NAMALWA (cell line): Measurements from ENCODE around the gene MFN1.
"Not testable (repeated sequence)": the region's sequence is repeated elsewhere in the genome, so short reads cannot be mapped to it uniquely, and the experiment has no call there.

Source experiments
- DNase-seq: peaks from one replicate; pipeline ENCODE4 v3.0.0-alpha.2; 2015; ENCODE audit warnings: low spot score

MFN1 gene

DNA sequence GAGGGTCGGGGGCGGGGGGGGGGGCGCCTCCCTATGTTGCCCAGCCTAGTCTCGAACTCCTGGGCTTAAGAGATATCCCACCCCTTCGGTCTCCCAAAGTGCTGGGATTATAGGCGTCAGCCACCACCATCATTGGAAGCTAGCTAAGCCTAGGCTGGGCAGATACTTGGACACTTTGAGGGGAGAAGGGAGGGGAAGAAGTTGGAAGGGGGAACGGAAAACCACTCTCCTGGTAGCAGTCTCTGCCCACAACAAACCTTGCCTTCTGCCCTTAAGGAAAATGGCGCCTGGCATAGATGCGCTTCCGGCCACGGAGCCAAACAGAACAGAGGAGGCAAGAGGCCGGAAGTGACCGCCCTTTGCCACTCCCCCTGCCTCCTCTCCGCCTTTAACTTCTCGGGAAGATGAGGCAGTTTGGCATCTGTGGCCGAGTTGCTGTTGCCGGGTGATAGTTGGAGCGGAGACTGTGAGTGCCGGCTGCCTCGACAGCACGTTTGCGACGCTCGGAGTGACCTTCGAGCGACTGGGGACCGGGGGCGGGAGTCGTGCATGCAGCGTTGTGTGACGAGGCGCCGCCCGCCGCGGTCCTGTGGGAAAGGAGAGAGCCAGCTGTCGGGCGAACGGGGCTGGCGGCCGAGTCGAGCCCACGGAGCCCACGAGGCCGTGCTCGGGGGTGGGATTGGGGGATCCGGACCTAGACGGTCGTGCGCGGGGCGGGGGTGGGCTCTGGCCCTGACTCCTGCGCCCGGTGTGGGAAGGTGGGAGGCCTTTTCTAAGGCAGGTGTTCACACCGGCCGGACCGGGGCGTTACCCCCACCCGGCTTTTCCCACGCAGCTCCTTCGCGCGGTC lies at the start of gene MFN1:
Gene MFN1, plus strand, starts transcription at position 365 of the 850 bp plus-strand sequence. CDS start 1,143 bp downstream, outside the sequence.
- DNase-seq = peak; percentile 98

DNA sequence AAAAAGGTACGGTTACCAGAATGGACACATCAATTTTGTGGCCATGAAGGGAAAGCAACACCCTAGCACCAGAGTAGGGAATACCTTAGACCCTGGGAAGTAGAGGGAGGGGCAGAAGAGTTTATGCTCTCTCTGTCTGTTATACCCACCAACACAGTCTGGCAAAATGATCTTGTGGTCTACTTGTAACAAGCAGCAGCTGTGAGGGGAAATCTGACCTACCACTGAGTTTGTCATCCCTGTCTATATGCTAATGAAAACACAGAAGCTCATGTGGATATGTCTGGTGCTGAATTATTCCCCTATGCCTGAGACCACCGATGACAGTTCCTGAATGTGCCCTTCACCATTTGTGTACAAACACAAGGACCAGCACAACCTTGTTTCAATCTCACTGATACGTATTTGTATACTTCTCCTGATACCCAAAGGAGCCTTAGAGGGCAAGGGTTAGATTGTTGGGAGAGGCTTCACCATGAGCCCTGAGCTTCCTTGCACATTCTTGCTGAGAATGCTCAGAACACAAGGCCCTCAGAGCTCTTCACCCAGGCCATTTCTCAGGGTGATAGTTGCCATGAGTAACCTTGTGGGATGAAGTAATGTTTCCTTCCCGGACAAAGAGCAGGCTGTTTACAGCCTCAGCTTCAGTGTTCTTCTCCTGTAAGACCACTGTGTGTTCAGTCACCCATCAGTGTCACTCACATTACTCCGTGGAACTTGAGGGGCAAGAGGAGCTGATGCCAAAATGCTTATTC lies 49.4 kb upstream of the MFN1 start:
- DNase-seq = no peak

GRCh38 chr3:179299316-179299715 lies 48.2 kb upstream of the MFN1 start:
- DNase-seq = no peak

DNA sequence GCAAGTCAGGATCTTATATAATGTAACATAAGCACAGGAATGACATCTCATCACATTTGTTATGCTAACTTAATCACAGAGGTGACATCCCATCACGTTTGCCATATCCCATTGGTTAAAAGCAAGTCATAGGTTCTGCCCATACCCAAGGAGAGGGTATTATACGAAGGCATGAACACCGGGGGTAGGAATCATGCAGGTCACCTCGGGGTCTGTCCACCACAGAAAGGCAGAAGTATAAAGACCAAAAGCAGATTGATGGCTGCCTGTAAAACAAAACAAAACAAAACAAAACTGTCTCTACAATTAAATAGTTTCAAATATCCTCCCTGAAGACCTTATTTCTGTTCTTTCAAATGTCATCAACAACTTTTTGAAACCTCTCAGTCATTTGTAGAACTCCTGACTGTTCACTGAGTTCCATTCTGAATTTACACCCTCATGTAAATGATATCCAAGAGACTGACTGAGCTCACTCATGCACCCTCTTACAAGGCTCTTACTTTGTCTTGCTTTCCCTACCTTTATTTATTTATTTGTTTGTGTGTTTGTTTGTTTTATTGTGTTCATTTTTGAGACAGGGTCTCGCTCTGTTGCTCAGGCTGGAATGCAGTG lies 47.4 kb upstream of the MFN1 start:
- no peak for DNase-seq

DNA sequence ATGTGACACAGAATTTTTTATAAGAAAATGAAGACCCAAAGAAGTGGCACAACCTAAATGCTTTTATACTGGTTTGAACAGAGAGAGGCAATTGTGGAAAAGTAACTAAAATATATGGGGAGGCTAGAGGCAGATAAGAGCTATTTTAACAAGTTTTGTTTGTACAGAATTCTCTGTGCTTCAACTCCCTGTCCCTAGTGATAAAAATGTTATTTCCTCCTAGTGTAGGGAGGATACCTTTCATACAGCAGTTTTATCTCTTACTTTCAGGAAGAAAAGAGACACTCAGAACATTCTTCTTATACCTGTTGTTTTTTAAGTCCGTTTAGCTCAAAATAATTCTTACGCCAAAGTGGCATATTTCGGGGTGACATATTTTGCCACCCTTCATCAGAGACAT lies 45.9 kb upstream of the MFN1 start:
- no peak for DNase-seq

DNA sequence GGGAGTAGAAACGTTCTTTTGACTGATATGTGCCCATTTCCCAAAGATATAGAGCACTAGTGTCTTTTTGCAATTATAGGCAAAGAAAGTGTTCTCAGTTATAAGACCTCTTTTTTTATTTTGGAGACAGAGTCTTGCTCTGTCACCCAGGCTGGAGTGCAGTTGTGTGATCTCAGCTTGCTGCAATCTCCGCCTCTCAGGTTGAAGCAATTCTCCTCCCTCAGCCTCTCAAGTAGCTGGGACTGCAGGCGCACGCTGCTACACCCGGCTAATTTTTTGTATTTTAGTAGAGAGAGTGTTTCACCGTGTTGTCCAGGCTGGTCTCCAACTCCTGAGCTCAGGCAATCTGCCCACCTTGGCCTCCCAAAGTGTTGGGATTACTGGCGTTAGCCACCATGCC lies 45.4 kb upstream of the MFN1 start:
- no peak for DNase-seq

DNA sequence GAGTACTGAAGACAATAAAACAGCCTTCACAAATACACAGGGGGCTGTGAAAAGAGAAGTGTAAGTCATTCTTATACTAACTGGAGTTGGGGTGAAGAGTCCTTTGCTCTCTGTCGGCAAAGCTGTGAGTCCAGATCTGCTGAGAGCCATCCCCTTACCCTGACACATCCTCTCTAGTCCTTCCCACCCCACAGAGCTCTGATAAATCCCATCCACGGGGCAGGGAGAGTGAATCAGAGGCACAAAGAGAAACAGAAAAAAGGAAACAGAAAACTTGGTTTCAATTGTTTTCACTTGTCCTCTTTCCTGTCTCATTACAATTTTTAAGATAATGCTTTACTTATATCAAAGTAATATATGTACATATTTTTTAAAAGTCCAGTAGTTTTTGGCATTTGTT lies 42.9 kb upstream of the MFN1 start:
- no peak for DNase-seq

GRCh38 chr3:179307362-179307761 lies 40.1 kb upstream of the MFN1 start:
- DNase-seq = not testable (repeated sequence)

- DNase-seq = no peak
Measured at GRCh38 chr3:179308001-179308400, 39.5 kb upstream of the MFN1 start.

- no peak for DNase-seq
Measured at GRCh38 chr3:179309225-179310078, 38.1 kb upstream of the MFN1 start.

GRCh38 chr3:179318876-179319275 lies 28.6 kb upstream of the MFN1 start:
- DNase-seq = no peak

- DNase-seq = peak; percentile 70
Measured at GRCh38 chr3:179321668-179322285, 25.7 kb upstream of the MFN1 start.

DNA sequence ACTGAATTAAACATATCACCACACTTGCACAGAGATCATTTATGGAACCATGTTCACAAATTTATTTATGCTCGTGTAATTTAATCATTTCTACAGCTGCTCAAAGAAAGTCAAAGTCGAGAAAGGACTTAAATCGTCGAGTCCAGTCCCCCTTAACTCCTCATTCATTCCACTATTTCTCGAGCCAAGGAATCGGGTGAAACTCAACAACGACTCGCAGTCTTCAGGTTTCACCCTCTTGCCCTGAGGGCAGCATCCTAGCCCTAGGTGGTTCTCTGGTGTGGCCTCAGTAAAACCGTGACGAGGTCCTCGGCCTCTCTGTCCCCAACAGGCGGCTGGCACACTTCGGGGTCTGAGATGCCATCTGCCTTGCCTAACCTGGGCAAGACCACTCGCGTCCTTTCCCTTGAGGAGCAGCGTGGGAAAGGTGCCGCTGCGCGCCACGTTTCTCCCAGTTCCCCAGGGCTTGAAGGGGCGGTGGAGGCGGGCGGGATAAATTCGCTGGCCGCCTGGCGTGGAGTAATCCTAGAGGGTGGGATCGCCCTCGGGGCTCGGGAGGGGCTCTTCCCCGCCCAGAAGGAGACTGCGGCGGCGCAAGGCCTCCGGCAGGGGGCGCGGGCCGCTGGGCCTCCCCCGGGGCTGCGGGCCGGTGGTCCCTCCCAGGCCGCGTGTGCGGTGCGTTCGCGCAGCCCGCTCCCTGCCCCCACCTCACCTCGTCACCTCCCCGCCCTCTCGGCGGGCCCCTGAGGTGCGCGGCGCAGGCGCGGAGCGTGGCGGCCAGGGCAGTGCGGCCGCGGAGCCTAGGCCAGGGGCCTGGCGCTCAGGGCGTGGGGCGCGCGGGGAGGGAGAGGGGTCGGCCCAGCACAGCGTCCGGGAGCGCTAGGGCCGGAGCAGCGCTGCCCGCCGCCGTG lies 25.0 kb upstream of the MFN1 start, which contains the start of gene ZNF639:
Gene ZNF639, plus strand, starts transcription at position 746 of the 911 bp plus-strand sequence. CDS start 5,263 bp downstream, outside the sequence.
- DNase-seq = peak; percentile 94

- DNase-seq = peak; percentile 78
Measured at GRCh38 chr3:179323197-179324110, 24.1 kb upstream of the MFN1 start.

GRCh38 chr3:179324270-179324754 lies 23.2 kb upstream of the MFN1 start:
- peak; percentile 66 for DNase-seq

DNA sequence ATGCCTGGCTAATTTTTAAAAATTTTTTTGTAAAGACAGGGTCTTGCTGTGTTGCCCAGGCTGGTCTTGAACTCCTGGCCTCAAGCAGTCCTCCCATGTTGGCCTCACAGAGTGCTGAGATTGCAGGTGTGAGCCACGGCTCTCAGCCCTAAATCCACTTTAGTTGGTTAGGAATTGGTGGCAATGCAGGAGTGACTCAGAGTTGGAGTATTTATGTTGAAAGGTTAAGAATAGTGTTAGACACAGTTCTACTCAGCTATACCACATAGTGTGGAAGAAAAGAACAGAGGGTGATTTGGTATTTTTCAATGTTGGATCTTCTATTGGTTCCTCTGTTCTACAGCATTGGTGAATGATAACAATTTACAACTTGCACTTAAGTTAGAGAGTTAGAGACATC lies 17.1 kb upstream of the MFN1 start:
- no peak for DNase-seq

GRCh38 chr3:179332240-179332639 lies 15.3 kb upstream of the MFN1 start:
- DNase-seq = no peak

DNA sequence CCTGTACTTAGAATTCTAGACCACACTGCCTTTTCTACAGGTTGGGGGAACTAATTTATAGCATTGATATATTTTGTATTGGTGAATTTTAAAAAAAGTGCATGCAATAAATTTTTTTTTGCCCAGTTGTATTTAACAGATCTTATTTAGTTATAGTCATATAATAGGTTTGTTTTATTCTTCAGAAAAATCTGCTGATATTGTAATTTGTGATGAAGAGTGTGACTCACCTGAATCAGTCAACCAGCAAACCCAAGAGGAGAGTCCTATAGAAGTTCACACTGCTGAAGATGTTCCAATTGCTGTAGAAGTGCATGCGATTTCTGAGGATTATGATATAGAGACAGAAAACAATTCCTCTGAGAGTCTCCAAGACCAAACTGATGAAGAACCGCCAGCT lies 14.4 kb upstream of the MFN1 start:
- DNase-seq = no peak
